Loucy (cell line): ENCODE measurements around the gene GPR135.

ENCODE experiments used
- EZH2phosphoT487 ChIP-seq: fragments of 200-600 bp; IDR thresholded peaks from 2 replicates; pipeline ENCODE4 v1.6.1; 2018; ENCODE audit warnings: antibody characterized with exemption, mild to moderate bottlenecking, moderate library complexity, borderline replicate concordance
- TF ChIP-seq, protein P1 (sequence below): fragments of 200-600 bp; sonication (generic); conservative IDR thresholded peaks from 2 replicates; pipeline ENCODE4 v1.5.1; 2014; ENCODE audit warnings: mild to moderate bottlenecking, antibody characterized with exemption, low read length

DNA sequence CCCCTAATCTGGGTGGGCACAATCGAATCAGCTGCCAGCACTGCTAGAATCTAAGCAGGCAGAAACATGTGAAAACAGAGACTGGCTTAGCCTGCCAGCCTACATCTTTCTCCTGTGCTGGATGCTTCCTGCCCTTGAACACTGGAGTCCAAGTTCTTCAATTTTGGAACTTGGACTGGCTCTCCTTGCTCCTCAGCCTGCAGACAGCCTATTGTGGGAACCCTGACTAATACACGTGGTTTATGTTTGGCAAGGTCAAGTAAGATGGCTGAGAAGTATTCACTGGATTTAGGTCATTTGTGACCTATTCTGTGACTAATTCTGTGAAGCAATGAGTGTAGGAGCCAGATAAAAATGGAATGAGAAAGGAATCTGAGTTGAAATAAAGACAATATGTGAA, 11.0 kb downstream of the GPR135 start:
- TF ChIP-seq, protein P1, sequence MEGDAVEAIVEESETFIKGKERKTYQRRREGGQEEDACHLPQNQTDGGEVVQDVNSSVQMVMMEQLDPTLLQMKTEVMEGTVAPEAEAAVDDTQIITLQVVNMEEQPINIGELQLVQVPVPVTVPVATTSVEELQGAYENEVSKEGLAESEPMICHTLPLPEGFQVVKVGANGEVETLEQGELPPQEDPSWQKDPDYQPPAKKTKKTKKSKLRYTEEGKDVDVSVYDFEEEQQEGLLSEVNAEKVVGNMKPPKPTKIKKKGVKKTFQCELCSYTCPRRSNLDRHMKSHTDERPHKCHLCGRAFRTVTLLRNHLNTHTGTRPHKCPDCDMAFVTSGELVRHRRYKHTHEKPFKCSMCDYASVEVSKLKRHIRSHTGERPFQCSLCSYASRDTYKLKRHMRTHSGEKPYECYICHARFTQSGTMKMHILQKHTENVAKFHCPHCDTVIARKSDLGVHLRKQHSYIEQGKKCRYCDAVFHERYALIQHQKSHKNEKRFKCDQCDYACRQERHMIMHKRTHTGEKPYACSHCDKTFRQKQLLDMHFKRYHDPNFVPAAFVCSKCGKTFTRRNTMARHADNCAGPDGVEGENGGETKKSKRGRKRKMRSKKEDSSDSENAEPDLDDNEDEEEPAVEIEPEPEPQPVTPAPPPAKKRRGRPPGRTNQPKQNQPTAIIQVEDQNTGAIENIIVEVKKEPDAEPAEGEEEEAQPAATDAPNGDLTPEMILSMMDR, result no peak
- TF ChIP-seq EZH2phosphoT487, result no peak
